HG02678 (cell line): Measurements from ENCODE around the gene ODF2L.
A peak's percentile ranks its signal among the peaks of the same experiment; 100 is the strongest.

ENCODE experiments used
- ATAC-seq: cut with Tn5 transposase; IDR thresholded peaks from one replicate; pipeline ENCODE4 v1.9.1; 2021; ENCODE audit warnings: mild to moderate bottlenecking, moderate library complexity; ENCODE audit not compliant: unreplicated experiment

Gene ODF2L

DNA sequence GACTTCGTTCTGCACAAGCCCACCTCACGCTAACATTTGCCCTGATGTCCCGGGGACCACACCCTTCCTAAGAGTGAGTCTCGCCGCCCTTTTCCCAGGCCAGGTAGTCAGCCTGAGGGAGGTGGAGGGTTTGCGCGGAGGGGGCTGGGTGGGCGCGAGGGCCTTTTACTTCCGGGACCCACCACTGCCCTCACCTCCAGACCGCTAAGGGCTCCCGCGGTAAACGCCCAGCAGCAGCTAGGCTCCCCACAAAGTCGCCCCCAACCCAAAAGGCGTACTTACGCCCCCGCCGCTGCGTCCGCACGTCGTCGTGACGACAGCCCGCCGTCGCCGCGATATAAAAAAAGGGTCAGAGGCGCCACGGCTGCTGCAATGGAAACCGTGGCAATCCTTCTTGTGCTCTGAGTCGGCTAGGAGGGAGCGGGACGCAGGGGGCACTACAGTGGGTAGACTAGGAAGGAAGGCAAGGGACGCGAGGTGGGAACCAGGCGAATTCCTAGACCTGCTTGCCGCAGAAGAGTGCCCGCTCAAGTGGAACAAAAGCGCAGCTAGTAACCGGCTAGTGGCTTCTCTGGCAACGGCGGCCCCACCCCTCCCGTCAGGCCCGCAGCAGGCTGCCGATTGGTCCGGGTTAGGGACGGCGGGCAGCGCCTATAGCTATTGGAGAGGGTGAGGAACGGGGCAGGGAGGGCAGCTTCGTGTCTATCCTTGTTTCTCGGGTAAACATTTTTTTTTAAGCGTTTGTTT is at the start of gene ODF2L:
Gene ODF2L (minus strand): TSS at position 573 of the 747 bp plus-strand sequence. CDS start 9,296 bp downstream, outside the sequence.
- ATAC-seq, result peak; percentile 100

DNA sequence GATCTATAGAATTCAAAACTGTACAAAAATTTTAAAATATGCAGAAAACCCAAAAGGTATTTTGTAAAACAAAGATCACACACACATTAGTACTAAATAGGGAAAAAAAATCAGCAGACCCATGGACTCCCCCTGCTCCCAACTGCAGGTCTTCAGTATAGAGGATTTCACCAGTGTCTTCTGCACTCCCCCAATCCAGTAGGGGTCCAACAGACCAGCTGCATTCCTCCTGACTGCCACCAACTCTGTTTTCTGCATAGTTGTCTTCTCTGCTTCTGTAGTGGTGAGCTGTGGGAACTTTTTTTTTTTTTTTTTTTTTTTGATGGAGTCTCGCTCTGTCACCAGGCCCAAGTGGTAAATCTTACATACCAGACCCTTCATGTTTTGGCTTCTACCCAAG is 49.8 kb upstream of the ODF2L start:
- no peak for ATAC-seq

DNA sequence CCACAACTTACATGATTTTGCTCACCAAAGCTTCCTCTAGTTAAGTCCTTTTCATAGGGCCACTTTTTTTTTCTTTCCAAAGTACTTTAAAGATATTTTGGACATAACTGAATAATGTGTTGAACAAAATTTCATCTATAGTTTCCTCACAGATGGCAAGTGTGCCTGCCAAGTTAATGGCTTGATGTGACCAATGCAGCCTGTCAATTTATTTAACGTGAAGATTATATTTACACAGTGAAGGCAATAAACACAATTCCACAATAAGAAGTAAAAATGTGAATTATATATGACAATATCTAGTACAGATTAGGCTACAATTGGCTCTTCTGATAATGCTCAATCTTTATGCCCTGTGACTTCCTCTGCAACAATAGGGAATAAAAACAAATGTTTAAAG is 45.9 kb upstream of the ODF2L start:
- ATAC-seq, result no peak

GRCh38 chr1:86441581-86441980 is 45.5 kb upstream of the ODF2L start:
- ATAC-seq, result no peak

DNA sequence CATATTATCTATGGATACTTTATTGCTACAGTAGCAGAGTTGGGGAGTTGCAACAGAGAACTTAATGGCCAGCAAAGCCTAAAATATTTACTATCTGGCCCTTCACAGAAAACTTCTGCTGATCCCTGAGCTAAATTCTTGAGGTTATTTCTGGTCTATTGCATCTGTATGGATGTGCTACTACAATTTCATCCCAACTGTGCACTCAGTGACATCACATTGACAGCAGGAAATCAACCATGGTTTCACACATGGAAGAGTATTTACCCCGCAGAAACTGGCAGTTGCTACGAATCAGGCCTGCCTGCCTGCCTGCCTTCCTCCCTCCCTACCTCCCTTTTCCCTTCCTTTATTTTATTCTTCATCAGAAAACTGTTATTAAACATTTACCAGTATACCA is 39.9 kb upstream of the ODF2L start:
- no peak for ATAC-seq

DNA sequence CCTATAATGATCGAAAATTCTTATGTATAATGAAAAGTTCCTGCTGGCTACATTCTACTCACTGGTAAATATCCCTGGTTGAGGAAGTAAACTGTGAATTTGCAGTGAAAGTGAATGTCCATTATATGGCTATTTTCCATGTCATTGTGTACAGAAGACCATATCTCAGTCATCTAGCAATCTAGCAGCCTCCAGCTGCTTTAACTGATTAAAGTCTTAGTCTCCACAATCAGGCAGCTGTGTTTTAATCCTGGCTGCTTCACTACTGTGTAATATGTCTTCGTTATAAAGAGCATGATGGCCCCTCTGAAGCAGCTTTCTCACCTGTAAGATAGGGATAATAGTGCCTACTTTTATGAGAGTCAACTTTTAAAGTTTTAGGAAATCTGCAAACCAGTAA is 39.2 kb upstream of the ODF2L start:
- no peak for ATAC-seq

- ATAC-seq, result no peak
Observed at GRCh38 chr1:86434059-86434458, 37.9 kb upstream of the ODF2L start.

- ATAC-seq, result no peak
Observed at GRCh38 chr1:86430376-86430775, 34.3 kb upstream of the ODF2L start.

DNA sequence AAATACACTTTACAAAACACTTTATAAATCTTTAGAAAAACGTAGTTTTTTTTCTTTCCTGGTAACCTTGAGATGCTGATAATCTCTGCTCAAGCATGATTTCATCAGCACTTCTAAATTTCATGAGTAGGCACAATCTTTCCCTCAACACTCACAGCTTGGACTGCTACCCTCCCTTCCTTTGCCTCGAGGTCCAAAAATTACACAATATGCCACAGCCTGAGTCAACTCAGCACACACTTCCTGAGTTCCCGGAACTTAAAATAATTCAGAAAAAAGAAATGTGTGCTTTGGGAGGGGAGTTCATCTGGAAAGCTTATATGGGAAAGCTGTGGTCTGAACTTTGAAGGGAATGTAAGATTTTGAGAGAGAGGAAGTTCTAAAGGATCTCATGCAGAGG is 33.7 kb upstream of the ODF2L start:
- no peak for ATAC-seq

- ATAC-seq, result no peak
Observed at GRCh38 chr1:86429122-86429725, 33.1 kb upstream of the ODF2L start.

- ATAC-seq, result no peak
Observed at GRCh38 chr1:86423873-86424272, 27.8 kb upstream of the ODF2L start, which contains the start of gene CLCA2. CLCA2 (plus strand) TSS chr1:86424171; CDS start chr1:86424248, 77 bp downstream.

DNA sequence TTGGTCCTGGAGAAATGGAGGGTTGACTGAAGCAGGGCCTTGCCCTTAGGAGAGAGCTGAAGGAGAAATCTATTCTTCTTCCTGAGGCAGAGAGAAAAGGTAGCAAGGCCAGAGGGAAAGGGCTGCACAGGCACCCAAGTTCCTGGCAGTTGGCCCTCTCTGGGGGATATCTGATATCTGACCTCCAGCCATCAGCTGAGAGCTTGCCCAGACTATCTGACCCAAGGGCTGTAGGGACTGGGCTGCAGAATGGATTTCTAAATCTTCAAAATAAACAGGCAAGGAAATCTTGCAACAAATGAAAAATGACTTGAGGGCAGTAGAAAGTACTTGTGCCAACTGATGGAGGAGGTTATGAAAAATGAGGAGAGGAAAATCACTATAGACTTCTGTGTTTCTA is 27.4 kb upstream of the ODF2L start:
- no peak for ATAC-seq

DNA sequence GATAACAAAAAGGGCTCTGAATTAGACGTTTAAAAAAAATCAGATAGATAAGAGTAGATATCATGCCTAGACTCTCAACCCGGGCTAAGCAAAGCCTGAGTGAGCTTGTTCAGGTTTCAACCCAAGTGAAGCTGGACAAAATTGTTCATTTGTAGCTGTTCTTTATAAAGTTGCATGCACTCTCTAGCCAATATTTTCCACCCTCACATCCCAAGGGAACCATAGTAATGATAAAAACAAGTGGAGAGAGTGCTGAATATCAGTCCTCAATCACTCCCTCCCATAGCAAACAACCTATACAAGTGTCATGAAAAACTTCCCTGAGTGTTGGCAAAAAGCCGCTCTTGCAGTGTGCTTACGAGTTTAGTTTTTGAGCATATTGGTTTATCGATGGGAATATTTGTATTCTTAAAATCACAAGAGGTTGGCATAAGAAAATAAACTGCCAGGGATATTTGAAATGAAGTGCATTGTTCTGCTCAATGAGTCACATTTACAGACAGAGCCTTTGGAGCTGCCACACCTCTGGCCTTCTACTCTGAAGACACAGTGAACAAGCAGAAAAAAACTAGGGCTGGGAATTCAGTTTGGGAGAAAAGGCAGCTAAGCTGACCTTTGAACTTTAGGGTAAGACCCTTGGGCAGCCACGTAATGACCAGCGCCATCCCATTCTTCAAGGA is 25.6 kb upstream of the ODF2L start:
- ATAC-seq, result no peak

DNA sequence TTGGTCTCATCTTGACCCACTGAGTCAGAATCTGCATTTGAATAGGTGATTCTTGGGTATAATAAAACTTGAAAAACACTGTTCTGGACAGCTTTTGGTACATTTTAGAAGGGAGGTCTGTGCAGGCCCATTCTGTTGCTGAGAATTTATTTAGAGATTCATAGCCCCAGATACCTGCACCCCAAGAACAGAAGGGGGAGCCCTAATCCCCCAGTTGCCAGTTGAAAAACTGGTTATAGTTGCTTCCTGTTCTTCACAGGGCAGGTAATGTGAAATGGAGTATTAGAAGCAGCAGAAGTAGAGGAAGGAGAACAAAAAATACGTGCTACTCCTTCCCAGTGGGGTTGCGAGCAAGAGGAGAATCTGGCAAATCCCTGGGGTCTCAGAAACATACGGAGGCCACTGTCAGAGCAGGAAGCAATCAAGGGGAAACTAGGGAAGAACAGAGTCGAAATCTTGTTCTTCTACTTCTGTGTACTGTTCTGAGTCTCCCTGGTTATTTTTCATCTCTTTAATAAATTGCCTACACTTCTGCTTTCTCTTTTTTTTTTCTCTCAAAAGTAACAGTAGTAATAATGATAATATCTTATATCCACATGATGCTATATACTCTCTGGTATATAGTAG is 23.3 kb upstream of the ODF2L start:
- ATAC-seq, result peak; percentile 72

DNA sequence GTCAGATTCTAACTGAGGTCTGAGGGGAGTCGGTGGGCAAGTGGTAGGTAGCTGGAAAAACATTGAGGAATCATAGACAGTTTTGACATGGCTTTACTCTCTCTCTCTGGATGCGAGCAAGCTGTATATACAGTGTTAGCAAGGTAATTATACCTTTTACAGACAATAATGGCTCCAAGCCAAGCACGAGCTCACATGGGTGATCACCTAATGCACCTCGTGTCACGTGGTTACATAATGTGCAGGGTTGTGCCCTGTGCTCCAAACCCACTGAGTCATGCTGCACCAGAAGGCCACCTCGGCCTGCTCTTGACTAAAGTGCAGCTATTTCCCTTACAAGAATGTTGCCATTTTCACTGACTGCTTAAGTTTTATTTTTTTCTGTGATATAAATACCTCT is 20.2 kb upstream of the ODF2L start:
- no peak for ATAC-seq

DNA sequence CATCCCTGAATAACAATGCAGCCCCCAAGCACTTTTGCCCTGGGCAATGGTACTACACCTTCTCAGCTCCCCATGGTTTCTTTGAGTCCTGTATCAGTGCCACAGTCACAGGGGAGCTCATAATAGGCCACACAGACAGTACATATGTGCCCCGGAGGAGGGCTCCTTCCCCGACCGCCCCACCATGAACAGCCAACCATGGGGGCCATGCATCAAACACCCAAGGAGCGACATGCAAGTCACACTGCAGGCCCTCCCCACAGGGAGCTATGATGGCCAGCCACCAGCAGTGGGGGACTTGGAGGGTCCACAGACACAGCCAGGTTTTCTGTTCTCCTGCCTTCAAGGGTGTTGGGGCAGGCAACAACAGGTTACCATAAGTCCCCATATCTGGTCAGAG is 14.8 kb upstream of the ODF2L start:
- ATAC-seq, result no peak

DNA sequence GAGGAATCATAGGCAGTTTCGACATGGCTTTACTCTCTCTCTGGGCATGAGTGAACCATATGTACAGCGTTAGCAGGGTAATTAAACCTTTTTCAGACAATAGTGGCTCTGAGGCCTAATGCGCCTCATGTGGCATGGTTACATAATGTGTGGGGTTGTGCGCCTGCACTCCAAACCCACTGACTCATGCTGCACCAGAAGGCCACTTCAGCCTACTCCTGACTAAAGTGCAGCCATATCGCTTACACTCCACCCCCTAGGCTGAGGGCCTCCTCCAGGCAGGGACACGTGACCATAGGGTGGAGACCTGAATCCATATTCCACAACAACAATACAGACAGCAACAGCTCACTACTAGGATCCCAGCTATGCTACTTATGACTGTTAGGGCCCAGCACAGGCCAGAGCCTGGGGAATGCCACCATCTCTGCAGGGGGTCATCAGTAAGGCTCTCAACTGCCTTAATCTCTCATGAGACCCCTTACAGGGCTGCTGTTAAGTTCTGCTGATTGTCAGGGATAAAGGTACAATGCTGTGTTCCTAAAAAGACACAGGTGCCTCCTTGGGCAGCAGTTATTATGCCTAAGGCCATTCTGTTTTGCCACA is 13.4 kb upstream of the ODF2L start:
- ATAC-seq, result no peak

- ATAC-seq, result peak; percentile 22
Observed at GRCh38 chr1:86396498-86396890, 371 bp upstream of the ODF2L start.

DNA sequence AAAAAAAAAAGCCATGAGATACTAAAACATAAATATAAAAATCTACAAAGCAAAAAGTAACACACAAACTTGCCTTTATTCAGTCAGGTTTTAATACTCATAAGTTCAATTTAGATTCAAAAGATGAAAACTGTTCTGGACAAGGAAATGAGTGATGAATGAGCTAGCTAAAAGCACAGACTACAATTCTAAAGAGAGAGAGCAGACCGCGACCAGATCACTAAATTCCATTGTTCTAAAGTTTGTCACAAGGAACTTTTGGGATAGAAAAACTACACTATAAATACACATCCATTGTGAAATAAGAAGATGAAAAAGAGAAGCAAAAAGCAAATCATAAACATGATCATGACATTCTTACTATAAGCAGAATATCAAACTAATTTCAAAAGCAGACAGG is 1.7 kb downstream of the ODF2L start:
- no peak for ATAC-seq

DNA sequence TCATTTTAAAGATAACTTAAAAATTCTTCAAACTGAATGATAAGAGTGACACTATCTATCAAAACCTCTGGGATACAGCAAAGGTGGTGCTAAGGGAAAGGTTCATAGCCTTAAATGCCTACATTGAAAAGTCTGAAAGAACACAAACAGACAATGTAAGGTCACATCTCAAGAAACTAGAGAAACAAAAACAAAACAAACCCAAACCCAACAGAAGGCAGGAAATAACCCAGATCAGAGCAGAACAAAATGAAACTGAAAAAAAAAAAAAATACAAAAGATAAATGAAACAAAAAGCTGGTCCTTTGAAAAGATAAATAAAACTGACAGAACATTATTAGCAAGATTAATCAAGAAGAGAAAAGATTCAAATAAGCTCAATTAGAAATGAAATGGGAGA is 6.8 kb downstream of the ODF2L start:
- ATAC-seq, result peak; percentile 93

DNA sequence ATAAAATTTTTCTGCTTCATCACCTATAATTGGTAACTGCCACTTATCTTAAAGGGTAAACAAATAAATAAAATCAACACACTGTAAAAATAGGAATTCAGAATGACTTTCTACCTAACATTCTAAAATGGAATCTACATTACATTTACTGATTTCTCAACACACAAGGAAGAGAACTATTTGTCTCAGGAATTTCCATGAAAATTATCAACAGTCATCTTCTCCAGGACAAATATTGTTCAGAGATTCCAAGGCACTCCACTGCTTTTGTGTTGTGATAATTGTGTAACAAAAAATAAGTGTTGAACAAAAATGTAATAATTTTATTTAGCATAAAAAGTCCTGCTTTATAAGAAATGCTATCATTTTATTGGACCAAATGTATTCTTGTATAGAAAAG is 7.3 kb downstream of the ODF2L start:
- no peak for ATAC-seq
